Neural cell (in vitro differentiated cells): ENCODE measurements around the gene INO80. TPM values are rescaled to one million over a fixed set of nuclear protein-coding genes. Genes with fewer than 3 reads are reported as not detected.

Experiments
- H2AFZ ChIP-seq: fragments of 200-600, 300-800 bp; sonication (generic), shearing (Covaris generic); 2 replicates; pipeline ENCODE4 v1.6.0; 2014; ENCODE audit warnings: low read depth, mild to moderate bottlenecking, antibody characterized with exemption, low read length, moderate library complexity
- H3F3A ChIP-seq: fragments of 200-600 bp; shearing (Covaris generic); 2 replicates; pipeline ENCODE4 v1.6.1; 2016; ENCODE audit warnings: mild to moderate bottlenecking, moderate library complexity, mixed read lengths, antibody characterized with exemption, low read length; ENCODE audit not compliant: insufficient read depth, poor library complexity, severe bottlenecking
- H3K27ac ChIP-seq: fragments of 200-600, 300-800 bp; sonication (generic), shearing (Covaris generic); 2 replicates; pipeline ENCODE4 v1.5.1; 2014; ENCODE audit warnings: mild to moderate bottlenecking, low read length, moderate library complexity
- H3K27me3 ChIP-seq: fragments of 300-800, 200-600 bp; sonication (generic), shearing (Covaris generic); 2 replicates; pipeline ENCODE4 v1.6.0; 2014; ENCODE audit warnings: mild to moderate bottlenecking, low read depth, low read length, moderate library complexity; ENCODE audit not compliant: insufficient read depth
- H3K36me3 ChIP-seq: fragments of 300-800, 200-600 bp; sonication (generic), shearing (Covaris generic); 2 replicates; pipeline ENCODE4 v1.5.1; 2014; ENCODE audit warnings: mild to moderate bottlenecking, antibody characterized with exemption, low read length, moderate library complexity; ENCODE audit not compliant: insufficient read depth
- H3K4me2 ChIP-seq: fragments of 300-800, 200-600 bp; sonication (generic), shearing (Covaris generic); 2 replicates; pipeline ENCODE4 v1.6.0; 2014; ENCODE audit warnings: mild to moderate bottlenecking, low read length
- H3K4me3 ChIP-seq: fragments of 300-800, 200-600 bp; sonication (generic), shearing (Covaris generic); 2 replicates; pipeline ENCODE4 v1.5.1; 2014; ENCODE audit warnings: mild to moderate bottlenecking, low read length, moderate library complexity
- H3K79me2 ChIP-seq: fragments of 200-600 bp; shearing (Covaris generic); replicated peaks from 2 replicates; pipeline ENCODE4 v1.6.0; 2014; ENCODE audit warnings: mild to moderate bottlenecking, low read length, moderate library complexity; ENCODE audit not compliant: insufficient read depth
- H3K9ac ChIP-seq: fragments of 300-800, 200-600 bp; sonication (generic), shearing (Covaris generic); 2 replicates; pipeline ENCODE4 v1.6.1; 2016; ENCODE audit warnings: mild to moderate bottlenecking, low read length, mixed read lengths
- H3K9me2 ChIP-seq: fragments of 200-600 bp; shearing (Covaris generic); 2 replicates; pipeline ENCODE4 v1.6.1; 2016; ENCODE audit warnings: mild to moderate bottlenecking, low read length, mixed read lengths; ENCODE audit not compliant: insufficient read depth
- H3K9me3 ChIP-seq: fragments of 200-600, 300-800 bp; sonication (generic), shearing (Covaris generic); 2 replicates; pipeline ENCODE4 v1.6.1; 2016; ENCODE audit warnings: mild to moderate bottlenecking, mixed run types, low read length, moderate library complexity, mixed read lengths
- H4K20me1 ChIP-seq: fragments of 200-600 bp; shearing (Covaris generic); 2 replicates; pipeline ENCODE4 v1.6.1; 2016; ENCODE audit warnings: mild to moderate bottlenecking, mixed run types; ENCODE audit not compliant: insufficient read depth
- CTCF ChIP-seq: fragments of 450-650 bp; IDR thresholded peaks from 2 replicates; pipeline ENCODE4 v1.5.1; 2014; ENCODE audit warnings: antibody characterized with exemption, mild to moderate bottlenecking, moderate library complexity; ENCODE audit not compliant: poor library complexity, severe bottlenecking
- EP300 ChIP-seq: fragments of 450-650 bp; conservative IDR thresholded peaks from 2 replicates; pipeline ENCODE4 v1.6.1; 2014; ENCODE audit warnings: antibody characterized with exemption, mild to moderate bottlenecking, moderate library complexity; ENCODE audit not compliant: poor library complexity, severe bottlenecking
- EZH2 ChIP-seq: fragments of 200-600, 300-800 bp; shearing (Covaris generic), sonication (generic); IDR thresholded peaks from 2 replicates; pipeline ENCODE4 v1.6.1; 2014; ENCODE audit warnings: antibody characterized with exemption, low read length, borderline replicate concordance, mild to moderate bottlenecking; ENCODE audit not compliant: insufficient read depth, poor library complexity, severe bottlenecking
- MXI1 ChIP-seq: fragments of 450-650 bp; conservative IDR thresholded peaks from 2 replicates; pipeline ENCODE4 v1.6.1; 2014; ENCODE audit warnings: antibody characterized with exemption, mild to moderate bottlenecking; ENCODE audit not compliant: poor library complexity, severe bottlenecking
- POLR2AphosphoS5 ChIP-seq: IDR thresholded peaks from 2 replicates; pipeline ENCODE4 v1.6.1; 2012
- RAD21 ChIP-seq: fragments of 450-650 bp; conservative IDR thresholded peaks from 2 replicates; pipeline ENCODE4 v1.6.1; 2014; ENCODE audit warnings: antibody characterized with exemption, mild to moderate bottlenecking, moderate library complexity
- REST ChIP-seq: IDR thresholded peaks from 2 replicates; pipeline ENCODE4 v1.6.1; 2012; ENCODE audit warnings: borderline replicate concordance
- SMC3 ChIP-seq: fragments of 450-650 bp; conservative IDR thresholded peaks from 2 replicates; pipeline ENCODE4 v1.6.1; 2014; ENCODE audit warnings: antibody characterized with exemption, mild to moderate bottlenecking, moderate library complexity; ENCODE audit not compliant: poor library complexity
- TAF1 ChIP-seq: IDR thresholded peaks from 2 replicates; pipeline ENCODE4 v1.6.1; 2012; ENCODE audit warnings: low read depth
- polyA plus RNA-seq: library from polyadenylated mRNA; depleted of rRNA; stranded (reverse); fragments of >200 nt; gene quantifications from 2 replicates; pipeline ENCODE4 v1.2.3, GENCODE V29; 2014

INO80 gene
- polyA plus RNA-seq, 1 donor from 2014 or later, result 8.4 TPM

GRCh38 chr15:40964634-40965033 is 151.4 kb downstream of the INO80 start:
- Histone ChIP-seq H3K27ac (no peak overlapping the region), H3K9me3 (no peaks in the 10 kb centered on the region), H3K36me3 (no peaks in the 10 kb centered on the region), H3K4me2 (no peak overlapping the region), H2AFZ (no peak overlapping the region), H3K4me3 (no peak overlapping the region), H3K79me2 (no peaks in the 10 kb centered on the region), H3K9me2 (no peaks in the 10 kb centered on the region), H3K27me3 (no peaks in the 10 kb centered on the region), H4K20me1 (no peaks in the 10 kb centered on the region), H3K9ac (no peak overlapping the region), H3F3A (no peaks in the 10 kb centered on the region)
- no peak for TF ChIP-seq CTCF
- no peak for TF ChIP-seq REST
- TF ChIP-seq MXI1, result no peak
- no peak for TF ChIP-seq SMC3
- no peak for TF ChIP-seq EZH2
- TF ChIP-seq RAD21, result no peak
- TF ChIP-seq TAF1, result no peak
- no peak for TF ChIP-seq EP300
- no peak for TF ChIP-seq POLR2AphosphoS5

- Histone ChIP-seq H3K27me3 (no peaks in the 10 kb centered on the region), H2AFZ (no peak overlapping the region), H3K27ac (no peak overlapping the region), H3K9me2 (no peaks in the 10 kb centered on the region), H4K20me1 (no peaks in the 10 kb centered on the region), H3K4me3 (no peak overlapping the region), H3K9me3 (no peaks in the 10 kb centered on the region), H3F3A (no peaks in the 10 kb centered on the region), H3K4me2 (no peak overlapping the region), H3K79me2 (no peaks in the 10 kb centered on the region), H3K36me3 (no peaks in the 10 kb centered on the region), H3K9ac (no peak overlapping the region)
- TF ChIP-seq POLR2AphosphoS5 (no peak), TAF1 (no peak), REST (no peak), MXI1 (no peak), EP300 (no peak), RAD21 (no peak), EZH2 (no peak), SMC3 (no peak), CTCF (no peak)
Measured at GRCh38 chr15:40964006-40964405, 152.1 kb downstream of the INO80 start.
